HuH-7.5 (cell line): ENCODE data around the gene CNIH2.
A peak's percentile ranks its signal among the peaks of the same experiment; 100 is the strongest.
"Not testable (repeated sequence)": the region's sequence is repeated elsewhere in the genome, so short reads cannot be mapped to it uniquely, and the experiment has no call there.

Experiments
- DNase-seq: peaks from one replicate; pipeline ENCODE4 v3.0.0; 2011; ENCODE audit warnings: low spot score

The CNIH2 gene

DNA sequence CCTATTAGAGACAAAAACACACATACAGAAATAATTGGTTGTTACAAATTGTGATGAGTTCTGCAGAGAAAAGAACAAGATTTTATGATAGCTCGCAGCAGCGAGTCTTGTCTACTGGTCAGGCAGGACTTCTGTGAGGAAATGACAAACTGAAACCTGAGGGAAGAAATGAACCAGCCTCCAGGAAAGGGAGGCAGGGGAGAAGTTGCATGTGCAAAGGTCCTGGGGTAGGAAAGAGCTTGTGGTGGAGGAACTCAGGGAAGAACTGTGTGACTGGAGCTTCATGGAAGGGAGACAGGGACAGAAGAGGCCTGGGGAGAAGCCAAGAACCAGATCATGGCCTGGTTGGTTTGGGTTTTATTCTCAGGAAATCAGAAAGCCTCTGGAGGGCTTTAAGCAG is 18.8 kb upstream of the CNIH2 start:
- DNase-seq, result no peak

DNA sequence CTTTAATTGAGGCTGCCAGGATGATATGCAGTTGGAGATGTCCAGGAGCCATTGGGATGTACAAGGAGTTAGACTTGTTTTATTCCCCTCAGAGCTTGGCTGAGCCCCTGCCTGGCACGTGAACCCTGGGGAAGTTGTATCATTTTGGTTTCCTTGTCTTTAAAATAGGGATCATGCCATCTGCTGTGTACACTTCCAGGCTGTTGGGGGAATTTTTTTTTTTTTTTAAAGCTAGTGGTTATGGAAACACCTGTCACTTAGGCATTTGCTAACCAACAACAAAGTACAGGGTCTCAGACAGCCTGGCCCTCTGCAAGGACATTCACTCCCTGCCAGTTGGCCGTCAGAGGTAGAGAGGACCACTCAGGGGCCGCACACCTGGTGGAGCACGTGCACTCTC is 18.0 kb upstream of the CNIH2 start:
- no peak for DNase-seq

DNA sequence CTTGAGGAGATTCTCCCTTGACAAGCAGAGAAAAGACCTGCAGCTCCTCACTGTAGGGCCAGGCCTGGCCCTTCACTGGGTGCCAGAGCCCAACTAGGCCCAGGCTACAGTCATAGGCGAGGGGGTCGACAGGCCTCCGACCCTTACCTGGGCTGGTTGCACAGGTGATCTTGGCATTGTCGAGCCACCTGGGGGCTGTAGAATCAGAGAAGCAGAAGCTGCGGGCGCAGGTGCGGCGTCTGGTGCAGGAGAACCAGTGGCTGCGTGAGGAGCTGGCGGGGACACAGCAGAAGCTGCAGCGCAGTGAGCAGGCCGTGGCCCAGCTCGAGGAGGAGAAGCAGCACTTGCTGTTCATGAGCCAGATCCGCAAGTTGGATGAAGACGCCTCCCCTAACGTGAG is 16.4 kb upstream of the CNIH2 start:
- DNase-seq, result no peak

DNA sequence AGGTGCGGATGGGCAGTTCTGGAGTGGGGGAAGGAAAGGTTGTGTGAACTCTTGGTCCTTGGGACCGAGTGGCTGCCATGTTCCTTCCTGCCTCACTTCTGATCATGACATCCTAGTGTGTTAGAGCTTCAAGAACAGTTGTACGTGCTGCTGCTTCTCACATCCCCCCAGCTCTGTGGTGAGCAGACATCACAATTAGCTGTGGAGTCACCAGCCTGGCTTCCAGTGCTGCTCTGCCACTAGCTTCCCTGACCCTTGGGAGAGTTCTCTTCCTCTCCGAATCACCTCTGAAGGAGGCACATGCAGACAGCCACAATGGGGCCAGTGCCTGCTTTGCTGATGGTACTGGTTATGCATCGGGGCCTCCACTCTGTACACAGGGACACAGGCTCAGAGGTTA is 15.8 kb upstream of the CNIH2 start:
- no peak for DNase-seq

DNA sequence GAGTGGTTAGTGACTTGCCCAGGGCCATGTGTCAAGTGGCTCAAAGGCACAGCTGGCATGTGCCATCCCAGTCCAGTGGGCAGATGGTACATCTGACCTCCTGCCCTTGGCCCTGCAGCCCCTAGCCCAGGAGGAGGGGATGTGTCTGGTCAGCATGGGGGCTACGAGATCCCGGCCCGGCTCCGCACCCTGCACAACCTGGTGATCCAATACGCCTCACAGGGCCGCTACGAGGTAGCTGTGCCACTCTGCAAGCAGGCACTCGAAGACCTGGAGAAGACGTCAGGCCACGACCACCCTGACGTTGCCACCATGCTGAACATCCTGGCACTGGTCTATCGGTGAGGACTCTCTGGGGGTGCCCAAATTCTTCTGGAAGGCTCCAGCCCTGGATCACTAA is 15.3 kb upstream of the CNIH2 start:
- DNase-seq, result no peak

DNA sequence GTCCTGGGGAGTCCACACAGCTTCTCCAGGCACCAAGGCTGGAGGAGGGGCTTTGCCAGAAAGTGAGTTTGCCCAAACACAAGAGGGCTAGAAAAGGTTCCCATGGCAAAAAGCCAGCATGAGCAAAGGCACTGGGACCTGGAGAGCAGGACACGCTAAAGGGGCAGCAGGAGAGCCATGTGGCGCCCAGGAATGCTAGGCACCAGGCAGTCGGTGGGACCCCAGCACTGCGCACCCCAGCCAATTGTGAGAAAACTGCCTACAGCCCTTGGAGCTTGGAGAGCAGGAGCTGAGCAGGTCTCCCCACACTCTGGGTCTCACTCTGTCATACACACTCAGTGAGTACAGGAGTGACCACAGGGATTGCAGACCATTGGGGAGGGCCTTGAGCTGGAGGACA is 14.7 kb upstream of the CNIH2 start:
- no peak for DNase-seq

DNA sequence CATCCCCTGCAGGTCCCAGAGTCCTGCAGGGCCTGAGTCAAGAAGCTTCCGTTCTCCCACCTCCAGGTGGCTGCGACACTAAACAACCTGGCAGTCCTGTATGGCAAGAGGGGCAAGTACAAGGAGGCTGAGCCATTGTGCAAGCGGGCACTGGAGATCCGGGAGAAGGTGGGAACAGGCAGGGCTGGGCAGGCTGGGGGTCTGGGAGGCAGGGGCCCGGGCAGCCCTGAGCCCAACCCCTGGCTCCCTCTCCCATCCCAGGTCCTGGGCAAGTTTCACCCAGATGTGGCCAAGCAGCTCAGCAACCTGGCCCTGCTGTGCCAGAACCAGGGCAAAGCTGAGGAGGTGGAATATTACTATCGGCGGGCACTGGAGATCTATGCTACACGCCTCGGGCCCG is 14.2 kb upstream of the CNIH2 start:
- DNase-seq, result no peak

DNA sequence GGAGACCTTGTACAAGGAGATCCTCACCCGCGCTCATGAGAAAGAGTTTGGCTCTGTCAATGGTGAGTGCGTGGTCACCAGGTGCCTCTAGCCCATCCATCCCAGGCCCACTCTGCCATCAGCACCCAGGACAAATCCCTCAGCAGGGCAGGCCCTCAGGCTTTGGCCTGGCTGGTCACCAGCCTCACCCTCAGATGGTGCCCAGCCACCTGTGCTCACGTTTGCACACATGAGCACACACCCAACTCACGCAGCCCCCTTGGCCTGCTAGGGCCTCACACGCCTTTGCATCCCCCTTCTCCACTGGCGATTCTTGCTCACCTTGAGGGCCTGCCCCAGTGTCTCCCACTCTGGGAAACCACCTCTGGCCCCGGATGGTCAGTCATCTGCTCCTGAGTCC is 13.6 kb upstream of the CNIH2 start:
- DNase-seq, result no peak

DNA sequence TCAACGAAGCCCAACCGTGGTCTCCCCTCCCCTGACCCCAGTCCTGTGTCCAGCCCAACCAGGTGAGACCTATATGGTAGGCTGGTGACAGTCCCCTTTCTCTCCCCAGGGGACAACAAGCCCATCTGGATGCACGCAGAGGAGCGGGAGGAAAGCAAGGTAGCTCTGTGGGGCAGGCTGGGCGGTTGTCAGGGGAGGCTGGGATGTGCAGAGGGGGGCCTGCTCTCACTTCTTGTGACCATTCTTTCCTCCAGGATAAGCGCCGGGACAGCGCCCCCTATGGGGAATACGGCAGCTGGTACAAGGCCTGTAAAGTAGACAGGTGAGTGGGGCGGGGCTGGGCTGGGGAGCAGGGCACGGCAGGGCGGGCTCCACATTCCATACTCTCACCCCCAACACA is 13.1 kb upstream of the CNIH2 start:
- peak; percentile 89 for DNase-seq

DNA sequence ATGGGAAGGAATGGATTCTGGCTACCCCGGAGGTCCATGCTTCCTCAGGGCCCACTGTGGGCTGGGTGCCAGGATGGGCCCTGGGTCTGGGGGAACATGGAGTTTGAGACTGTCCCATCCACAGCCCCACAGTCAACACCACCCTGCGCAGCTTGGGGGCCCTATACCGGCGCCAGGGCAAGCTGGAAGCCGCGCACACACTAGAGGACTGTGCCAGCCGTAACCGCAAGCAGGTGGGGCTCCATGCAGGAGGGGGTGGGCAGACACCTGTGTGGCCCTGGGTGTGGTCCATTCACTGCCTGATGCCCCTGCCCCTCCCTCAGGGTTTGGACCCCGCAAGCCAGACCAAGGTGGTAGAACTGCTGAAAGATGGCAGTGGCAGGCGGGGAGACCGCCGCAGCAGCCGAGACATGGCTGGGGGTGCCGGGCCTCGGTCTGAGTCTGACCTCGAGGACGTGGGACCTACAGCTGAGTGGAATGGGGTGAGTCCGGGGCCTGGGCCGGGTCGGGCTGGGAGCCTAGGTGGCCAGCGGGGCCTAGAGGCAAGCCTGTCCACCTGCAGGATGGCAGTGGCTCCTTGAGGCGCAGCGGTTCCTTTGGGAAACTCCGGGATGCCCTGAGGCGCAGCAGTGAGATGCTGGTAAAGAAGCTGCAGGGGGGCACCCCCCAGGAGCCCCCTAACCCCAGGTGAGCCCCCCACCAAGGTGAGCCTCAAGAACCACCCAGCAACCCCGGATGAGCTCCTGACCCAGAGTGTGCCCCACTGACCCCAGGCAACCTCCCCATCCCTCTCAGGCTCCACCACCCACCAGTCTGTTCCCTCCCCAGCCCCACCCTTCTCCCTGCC is 12.2 kb upstream of the CNIH2 start:
- DNase-seq, result no peak

DNA sequence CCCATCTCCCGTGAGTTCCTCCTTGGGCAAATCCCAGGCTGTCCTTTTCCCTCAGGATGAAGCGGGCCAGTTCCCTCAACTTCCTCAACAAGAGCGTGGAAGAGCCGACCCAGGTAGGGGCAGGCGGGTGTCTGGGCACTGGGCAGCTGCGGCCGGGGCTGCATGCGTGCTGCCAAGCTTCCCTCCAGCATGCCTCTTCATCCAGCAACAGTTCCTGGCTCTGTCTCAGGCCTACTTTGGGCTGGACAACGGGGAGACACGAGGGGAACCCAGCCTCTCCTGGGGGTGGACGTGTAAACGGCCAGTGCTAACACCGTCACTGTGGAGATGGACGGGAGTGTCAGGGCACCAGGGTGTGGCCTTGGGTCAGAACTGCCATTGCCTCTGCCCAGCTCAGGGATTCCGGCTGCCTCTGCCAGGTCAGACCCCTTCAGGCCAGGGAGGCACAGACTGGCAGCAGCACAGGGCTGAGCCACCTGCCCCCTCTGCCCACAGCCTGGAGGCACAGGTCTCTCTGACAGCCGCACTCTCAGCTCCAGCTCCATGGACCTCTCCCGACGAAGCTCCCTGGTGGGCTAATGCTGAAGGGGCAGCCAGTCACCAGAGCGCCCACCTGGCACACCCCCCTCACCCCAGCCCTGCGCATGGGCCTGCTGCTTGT is 11.5 kb upstream of the CNIH2 start:
- no peak for DNase-seq

DNA sequence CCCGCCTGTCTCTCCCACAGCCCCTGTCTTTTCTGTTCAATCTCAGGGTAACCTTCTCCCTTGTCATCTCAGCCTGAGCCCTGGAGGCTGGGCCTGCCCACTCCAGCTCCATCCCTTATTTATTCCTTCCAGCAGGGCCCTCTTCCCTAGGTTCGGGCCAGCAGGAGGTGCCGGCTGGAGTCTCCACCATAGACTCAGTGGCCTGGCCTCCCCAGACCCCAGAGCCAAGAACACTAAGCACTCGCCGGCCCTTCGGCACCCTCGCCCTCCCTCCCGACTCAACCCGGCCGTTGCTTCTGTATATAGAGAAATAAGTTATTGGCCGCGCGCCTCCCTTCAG is 11.0 kb upstream of the CNIH2 start:
- no peak for DNase-seq

DNA sequence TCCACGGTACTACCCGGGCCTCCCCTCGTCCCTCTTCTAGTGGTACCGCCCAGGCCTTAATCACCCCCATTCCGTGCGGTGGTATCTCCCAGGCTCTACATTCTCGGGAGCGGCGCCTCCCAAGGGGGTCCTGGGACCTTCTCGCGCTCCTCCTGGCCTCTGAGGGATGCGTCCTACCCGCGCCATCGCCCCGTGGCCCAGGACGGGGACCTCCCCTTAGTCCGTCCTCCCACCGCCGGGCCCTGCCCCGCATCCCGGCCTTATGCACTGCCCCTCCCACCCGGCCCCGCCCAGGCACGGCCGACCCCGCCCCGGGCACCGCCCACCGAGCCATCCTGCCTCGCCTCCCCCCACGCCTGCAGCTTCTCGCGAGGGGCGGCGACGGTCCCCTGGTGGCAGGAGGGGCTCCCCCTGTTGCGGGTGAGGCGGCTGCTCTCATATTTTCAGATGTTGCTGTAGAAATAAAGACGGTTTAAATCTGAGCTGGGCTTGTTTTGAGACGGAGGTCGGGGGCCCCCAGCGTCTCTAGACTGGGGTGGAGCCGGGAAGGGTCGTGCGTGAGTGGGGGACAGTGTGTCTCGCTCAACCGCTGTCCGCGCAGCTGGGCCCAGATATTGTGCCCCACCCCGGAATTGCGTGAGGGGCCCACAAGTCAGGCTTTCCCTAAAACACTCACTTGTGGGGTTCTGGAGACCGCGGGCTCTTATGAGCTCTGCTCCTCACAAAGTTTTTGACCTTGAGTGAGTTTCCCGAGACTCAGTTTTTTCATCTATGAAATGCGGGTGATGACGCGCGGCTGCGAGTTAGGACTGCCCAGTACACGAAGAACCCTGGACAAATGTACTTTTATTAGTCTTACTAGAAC is 10.4 kb upstream of the CNIH2 start:
- DNase-seq, result peak; percentile 100

DNA sequence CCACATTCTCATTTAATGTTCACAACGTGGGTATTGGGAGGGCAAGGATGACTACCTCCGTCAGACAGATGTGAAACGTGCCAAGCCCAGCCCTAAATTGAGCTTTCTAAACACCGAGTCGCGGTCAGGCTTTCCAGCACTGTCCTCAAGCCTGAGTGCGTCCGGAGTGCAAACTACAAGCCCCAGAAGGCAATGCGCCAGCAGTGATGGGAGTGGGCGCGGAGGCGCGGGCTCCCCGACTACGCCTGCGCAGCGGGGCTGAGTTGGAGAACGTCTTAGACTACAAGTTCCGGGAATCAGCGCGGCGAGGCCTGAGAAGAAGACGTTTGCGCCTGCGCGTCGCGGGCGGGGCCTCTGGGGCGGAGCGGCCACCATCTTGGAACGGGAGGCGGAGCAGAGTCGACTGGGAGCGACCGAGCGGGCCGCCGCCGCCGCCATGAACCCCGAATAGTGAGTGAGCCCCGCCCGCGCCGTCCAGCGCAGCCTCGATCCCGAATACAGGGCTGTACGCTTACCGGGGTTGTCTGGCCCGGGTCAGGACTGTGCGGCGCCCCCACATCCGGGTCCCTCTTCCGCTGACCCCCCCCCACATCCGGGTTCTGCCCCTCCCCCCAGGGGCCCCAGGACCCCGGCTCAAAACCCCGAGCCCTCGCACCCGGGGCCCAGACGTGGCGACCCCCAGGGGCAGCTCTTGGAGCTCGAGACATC is 9.6 kb upstream of the CNIH2 start, which contains the start of gene RAB1B:
Gene RAB1B (plus strand): TSS at position 396 of the 708 bp plus-strand sequence. CDS start 41 bp downstream, at position 437.
- DNase-seq, result peak; percentile 100

DNA sequence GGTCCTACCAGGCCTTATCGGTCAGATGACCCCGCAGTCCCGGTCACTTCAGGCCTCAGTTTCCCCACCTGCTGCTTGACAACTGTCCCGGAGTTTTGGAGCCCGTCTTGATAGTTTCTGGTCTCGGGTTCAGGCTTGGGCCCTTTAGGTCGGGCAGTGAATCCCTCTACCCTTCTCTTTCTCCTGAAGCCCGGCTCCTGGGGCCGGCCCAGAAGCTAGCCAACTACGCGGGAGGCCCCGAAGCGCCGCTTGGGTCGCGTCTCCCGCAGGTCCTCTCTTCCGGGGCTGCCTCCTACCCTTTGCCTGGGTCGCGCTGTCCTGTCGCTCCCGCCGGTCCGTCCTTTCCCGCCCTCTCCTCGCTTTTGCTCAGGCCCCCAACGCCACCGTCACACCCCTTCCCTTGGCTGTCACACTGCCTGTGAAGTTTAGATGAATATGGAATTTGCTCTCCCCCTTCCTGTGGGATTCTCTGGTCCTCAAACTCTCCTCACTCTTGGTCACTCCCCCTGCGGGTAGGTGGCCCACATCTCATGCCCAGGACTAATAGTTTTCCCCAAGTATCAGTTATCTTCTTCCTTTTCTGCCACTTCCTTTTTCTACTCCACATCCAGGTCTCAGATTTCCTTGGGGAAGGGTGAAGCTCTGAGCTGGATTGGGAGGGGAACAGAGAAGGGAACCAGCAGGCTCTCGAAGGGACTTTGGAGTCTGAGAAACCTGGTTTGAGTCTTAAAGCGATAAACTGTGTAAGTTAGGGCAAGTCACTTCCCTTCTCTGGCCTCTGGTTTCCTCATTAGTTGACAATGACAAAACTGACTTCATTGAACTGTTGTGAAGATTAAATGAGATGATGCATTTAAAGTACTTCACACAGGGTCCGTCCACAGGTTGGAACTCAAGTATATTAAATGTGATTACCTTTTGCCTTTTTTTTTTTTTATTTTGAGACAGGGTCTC is 8.7 kb upstream of the CNIH2 start:
- DNase-seq, result peak; percentile 99

DNA sequence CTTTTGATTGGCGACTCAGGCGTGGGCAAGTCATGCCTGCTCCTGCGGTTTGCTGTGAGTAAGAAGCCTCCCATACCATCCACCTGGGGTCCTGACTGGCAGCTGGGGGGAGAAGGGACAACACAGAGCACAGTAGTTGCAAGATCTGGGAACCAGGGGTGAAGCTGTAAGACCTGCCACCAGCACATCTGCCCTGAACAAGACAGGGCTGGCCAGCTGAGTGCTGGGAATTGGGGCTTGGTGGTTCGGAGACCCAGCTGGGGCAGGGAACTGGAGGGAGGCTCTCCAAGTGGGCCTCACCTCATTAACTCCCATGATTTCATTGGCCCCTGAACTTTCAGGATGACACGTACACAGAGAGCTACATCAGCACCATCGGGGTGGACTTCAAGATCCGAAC is 6.2 kb upstream of the CNIH2 start:
- no peak for DNase-seq

DNA sequence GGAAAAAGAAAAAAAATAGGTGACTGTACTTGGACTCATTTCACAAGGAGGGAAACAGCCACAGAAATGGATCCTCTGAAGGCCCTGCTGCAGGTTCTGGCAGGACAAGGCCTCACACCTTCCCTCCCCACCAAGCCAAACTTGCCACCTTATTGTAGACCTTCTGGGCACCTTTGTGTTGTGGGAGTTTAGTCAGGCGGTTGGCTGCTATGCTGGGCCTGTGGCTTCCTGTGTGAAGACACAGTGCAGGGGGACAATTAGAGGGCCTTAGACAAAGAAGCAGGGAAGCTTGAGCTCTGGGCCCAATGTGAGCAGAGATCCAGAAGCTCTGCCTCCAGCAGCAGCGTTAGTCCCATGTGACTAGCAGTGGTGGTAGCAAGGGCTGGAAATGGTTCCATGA is 5.4 kb upstream of the CNIH2 start:
- no peak for DNase-seq

DNA sequence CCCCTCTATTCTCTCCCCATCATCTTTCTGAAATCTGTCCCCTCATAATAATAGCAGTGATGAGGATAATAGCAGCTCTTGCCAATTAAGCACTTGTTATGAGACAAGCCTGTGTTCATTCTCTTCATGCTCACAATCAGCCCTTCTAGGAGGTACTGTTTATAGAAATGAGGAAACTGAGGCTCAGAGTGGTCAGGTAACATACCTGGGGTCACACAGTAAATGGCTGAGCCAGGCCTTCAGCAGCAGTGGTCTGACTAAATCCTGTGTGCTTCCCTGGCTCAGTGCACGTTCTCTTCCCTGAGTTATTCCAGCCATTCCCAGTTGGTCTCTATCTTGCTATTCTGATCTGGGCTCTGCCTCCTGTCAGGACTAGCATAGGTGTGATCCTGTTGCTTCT is 3.8 kb upstream of the CNIH2 start:
- DNase-seq, result no peak

DNA sequence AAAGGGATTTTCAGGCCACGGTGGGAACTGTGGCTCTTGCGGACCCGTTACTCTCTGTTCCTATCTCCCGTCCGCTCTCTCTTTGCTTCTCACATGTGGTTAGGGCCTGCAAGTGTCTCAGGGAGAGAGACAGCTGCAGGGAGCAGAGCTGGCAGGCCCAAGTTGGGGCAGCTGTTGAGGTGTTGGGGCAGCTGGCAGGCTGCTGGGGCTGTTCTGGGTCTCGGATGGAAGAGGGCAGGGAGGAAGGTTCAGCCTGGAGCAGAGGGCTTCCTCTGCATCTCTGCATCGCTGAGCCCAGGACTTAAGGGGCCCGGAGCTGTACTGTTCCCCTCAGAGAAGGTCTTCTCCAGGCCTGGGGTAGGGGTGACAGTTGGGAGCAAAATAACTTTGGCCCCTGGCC is 2.6 kb upstream of the CNIH2 start:
- DNase-seq, result no peak

DNA sequence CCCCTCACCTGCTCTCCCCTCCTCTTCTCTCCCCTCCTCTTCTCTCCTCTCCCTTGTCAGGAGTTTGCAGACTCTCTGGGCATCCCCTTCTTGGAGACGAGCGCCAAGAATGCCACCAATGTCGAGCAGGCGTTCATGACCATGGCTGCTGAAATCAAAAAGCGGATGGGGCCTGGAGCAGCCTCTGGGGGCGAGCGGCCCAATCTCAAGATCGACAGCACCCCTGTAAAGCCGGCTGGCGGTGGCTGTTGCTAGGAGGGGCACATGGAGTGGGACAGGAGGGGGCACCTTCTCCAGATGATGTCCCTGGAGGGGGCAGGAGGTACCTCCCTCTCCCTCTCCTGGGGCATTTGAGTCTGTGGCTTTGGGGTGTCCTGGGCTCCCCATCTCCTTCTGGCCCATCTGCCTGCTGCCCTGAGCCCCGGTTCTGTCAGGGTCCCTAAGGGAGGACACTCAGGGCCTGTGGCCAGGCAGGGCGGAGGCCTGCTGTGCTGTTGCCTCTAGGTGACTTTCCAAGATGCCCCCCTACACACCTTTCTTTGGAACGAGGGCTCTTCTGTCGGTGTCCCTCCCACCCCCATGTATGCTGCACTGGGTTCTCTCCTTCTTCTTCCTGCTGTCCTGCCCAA is 1.9 kb upstream of the CNIH2 start:
- DNase-seq, result no peak

DNA sequence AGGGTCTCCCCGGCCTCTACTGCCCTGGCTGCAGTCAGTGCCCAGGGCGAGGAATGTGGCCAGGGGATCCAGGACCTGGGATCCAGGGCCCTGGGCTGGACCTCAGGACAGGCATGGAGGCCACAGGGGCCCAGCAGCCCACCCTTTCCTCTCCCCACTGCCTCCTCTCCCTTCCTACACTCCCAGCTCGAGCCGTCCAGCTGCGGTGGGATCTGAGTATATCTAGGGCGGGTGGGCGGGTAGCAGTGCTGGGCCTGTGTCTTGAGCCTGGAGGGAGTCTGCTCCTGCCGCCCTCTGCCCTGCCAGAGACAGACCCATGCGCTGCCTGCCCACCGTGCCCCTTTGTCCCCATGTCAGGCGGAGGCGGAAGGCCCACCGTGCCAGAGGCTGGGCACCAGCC is 1.4 kb upstream of the CNIH2 start:
- DNase-seq, result not testable (repeated sequence)
